GM13977 (cell line): ENCODE data around the gene MLXIPL.
"Not testable (repeated sequence)": the region's sequence is repeated elsewhere in the genome, so short reads cannot be mapped to it uniquely, and the experiment has no call there.

Experiments
- DNase-seq: peaks from one replicate; pipeline ENCODE4 v3.0.0; 2012; ENCODE audit warnings: low spot score
- in situ Hi-C: fragments of 300-500 bp; cut with MboI; formaldehyde crosslinking; loops from one replicate; pipeline ENCODE4 v1.12.0; 2022; ENCODE audit warnings: low sequenced_read_pairs, low pct_unique_long_range_greater_than_20kb, mixed read lengths, inconsistent platforms; ENCODE audit not compliant: unreplicated experiment
- TF ChIP-seq, protein P1 (sequence below): IDR thresholded peaks from 2 replicates; pipeline ENCODE4 v1.5.1; 2012; ENCODE audit warnings: mild to moderate bottlenecking, control low read depth; ENCODE audit not compliant: insufficient read depth; ENCODE audit errors: extremely low read depth, missing control alignments

MLXIPL gene

DNA sequence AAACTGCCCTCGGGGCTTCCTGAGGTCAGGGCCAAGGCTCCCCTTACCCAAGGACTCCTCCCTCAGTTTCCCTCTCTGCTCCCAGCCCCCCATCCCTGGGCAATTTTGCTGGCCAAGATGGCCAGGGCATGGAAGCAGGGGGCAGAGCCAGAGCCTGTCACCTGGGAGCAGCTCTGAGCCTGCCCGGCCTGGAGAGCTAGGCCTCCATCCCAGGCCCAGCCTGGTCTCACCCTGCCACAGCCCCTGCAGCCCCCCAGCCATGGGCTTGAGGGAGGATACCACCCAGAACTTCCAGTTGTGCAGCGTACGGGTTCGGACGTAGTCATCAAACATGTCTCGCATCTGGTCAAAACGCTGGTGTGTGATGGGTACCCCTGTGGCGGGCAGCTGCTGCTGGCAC, 29.0 kb downstream of the MLXIPL start:
- in situ Hi-C loops: no loop called here
- TF ChIP-seq, protein P1, sequence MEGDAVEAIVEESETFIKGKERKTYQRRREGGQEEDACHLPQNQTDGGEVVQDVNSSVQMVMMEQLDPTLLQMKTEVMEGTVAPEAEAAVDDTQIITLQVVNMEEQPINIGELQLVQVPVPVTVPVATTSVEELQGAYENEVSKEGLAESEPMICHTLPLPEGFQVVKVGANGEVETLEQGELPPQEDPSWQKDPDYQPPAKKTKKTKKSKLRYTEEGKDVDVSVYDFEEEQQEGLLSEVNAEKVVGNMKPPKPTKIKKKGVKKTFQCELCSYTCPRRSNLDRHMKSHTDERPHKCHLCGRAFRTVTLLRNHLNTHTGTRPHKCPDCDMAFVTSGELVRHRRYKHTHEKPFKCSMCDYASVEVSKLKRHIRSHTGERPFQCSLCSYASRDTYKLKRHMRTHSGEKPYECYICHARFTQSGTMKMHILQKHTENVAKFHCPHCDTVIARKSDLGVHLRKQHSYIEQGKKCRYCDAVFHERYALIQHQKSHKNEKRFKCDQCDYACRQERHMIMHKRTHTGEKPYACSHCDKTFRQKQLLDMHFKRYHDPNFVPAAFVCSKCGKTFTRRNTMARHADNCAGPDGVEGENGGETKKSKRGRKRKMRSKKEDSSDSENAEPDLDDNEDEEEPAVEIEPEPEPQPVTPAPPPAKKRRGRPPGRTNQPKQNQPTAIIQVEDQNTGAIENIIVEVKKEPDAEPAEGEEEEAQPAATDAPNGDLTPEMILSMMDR: no peak

DNA sequence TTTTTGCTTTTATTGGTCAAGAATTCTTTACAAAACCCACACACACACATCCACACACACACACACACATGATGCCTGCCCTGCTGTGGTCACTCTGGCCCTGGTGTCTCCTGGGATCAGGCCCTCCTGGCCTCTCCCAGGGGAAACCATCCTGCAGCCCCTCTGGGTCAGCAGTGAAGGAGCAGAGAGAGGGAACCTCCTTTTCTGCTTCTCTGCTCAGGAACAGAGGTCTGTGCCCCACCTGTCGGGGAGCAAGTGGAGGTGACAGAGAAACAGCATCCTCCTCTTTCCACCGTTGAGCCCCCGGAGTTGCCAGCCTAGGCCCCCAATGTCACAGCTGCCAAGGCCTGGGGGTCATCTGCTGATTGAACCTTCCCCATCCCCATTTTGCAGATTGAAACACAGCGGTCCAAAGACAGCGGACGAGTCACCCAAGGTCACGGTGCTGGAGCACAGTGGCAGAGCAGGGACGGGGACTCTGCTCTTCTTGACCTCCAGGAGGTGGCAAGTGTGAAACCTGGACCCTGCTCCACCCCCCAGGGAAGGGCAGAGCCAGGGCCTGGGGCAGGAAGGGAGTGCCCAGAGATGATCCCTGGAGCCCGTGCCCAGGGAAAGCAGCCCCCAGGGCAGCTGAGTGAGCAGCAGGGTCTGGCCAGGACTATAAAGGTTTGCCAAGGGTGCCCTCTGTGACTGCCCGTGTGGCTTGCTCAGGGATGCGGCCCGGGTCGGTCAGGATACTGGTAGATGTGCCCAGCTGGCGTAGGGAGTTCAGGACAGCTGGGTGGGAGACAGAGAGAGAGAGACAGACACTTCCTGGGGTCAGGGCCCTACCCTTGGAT, 30.9 kb downstream of the MLXIPL start:
- TF ChIP-seq, protein P1: no peak
- in situ Hi-C loops: no loop called here
- DNase-seq: no peak

More for the DNA sequence above, 29.0 kb downstream of the MLXIPL start:
- DNase-seq: no peak

DNA sequence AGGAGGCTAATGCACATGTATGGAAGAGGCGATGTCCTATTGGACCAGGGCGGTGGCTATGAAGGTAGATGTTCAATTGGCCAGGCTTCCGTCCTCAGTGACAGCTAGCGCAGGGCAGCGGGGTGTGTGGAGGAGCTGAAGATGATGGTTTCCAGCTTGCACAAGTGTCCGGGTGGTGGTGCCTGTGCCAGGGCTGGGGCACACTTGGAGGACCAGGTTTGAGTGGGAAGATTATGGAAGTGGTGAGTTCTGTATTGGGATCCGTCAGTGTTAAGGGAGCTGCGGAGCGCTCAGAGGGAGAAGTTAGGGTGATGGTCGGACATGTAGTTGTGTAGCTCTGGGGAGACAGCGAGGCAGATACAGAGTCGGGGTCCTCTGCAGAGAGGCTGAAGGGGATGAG, 37.4 kb downstream of the MLXIPL start:
- no peak for DNase-seq
- in situ Hi-C loops: no loop called here
- TF ChIP-seq, protein P1: no peak

DNA sequence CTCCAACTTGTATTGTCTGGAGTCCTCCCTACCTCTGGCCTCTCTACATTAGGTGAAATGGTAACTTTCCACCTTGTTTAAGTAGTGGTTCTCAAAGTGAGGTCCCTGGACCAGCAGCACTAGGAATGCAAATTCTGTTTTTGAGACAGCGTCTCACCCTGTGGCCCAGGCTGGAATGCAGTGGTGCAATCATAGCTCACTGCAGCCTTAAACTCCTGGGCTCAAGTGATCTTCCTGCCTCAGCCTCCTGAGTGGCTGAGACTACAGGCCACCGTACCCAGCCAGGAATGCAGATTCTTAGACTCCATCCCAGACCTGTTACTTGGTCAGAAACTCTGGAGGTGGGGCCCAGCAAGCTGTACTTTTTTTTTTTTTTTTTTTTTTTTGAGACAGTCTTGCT, 39.1 kb downstream of the MLXIPL start:
- in situ Hi-C loops: no loop called here
- no peak for DNase-seq
- TF ChIP-seq, protein P1: no peak

DNA sequence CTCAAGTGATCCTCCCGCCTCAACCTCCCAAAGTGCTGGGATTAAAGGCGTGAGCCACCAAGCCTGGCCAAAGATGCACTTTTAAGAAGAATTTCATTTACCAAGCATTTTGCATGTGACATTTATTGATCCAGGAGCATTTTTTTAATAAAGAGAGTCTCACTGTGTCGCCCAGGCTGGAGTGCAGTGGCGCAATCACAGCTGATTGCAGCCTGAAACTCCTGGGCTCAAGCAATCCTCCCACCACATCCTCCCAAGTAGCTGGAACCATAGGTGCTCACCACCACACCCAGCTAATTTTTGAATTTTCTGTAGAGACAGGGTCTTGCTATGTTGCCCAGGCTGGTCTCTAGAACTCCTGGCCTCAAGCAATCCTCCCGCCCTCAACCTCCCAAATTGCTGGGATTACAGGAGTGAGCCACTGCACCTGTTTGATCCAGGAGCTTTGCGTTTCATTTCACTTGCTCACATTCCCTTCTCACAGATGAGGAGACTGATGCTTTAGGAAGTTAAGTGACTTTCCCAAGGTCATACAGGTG, 41.6 kb downstream of the MLXIPL start:
- DNase-seq: no peak
- in situ Hi-C loops: no loop called here
- TF ChIP-seq, protein P1: no peak

DNA sequence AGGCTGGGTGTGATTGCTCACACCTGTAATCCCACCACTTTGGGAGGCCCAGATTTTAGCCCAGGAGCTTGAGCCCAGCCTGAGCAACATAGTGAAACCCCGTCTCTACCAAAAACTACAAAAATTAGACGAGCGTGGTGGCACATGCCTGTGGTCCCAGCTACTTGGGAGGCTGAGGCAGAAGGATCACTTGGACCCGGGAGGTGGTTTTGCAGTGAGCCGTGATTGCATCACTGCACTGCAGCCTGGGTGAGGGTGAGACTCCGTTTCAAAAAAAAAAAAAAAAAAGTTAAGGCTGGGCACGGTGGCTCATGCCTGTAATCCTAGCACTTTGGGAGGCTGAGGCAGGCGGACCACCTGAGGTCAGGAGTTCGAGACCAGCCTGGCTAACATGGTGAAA, 43.3 kb downstream of the MLXIPL start:
- DNase-seq, in situ Hi-C loops: not testable (repeated sequence)

DNA sequence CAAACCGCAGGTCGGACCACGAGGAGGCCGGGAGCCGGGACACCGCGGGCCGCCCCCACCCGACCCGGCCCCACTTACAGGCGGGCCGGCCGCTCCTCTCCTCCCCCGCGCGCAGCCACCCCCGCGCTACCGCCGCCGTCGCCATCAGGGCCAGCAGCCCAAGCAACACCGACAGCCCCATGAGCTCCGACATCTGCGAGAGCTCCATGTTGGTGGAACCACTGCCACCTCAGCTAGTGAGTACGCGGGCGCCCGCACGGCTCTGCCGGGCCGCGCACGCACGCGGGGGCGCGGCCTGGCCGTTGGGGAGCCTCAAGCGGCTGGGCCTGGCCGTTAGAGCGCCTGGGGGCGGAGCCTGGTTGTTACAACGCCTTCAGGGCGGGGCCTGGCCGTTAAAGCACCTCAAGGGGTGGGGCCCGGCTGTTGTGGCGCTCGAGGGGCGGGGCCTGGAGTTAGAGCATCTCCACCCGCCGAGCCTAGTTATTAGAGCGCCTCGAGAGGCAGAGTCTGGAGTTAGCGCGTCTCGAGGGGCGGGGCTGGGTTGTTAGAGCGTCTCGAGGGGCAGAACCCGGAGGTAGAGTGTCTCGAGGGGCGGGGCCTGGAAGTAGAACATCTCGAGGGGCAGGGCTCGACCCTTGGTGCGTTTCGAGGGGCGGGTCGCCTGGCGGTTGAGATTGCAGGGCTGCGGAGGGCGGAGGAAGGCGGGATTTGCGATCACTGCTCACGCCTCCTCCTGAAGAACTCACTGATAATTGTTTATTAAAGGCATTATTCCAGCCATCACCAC, 45.8 kb downstream of the MLXIPL start, which contains the start of gene TBL2:
Gene TBL2 (minus strand): TSS at position 238 of the 787 bp plus-strand sequence. CDS start 30 bp downstream, at position 208.
- peak; percentile 100 for DNase-seq
- TF ChIP-seq, protein P1: peak; percentile 27
- in situ Hi-C loops: no loop called here
